SHP77 treated with DMSO at 0.1 percent for 48 hours (cell line): Measurements from ENCODE around the gene APOA1.

Experiments
- DNase-seq: peaks from one replicate; lab custom pipeline; 2025; lab: John Stamatoyannopoulos, UW

APOA1 gene

DNA sequence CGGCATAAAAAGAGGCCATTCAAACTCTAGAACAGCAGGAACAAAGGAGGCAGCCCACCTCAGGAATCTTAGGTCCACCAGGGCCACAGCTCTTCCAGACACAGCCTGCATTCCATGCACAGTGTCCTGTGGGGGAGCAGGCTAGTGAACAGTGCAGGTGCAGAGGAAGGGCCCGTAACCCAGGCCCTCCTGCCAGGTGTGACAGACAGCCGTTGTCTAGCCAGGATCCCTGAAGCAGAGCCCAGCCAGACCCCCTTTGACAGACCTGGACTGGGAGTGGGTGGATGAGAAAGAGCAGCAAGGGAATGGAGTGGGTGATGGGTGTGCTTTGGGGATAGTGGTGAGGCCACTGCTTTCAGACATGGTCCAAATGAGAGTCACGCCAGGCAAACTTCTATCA lies 48.4 kb downstream of the APOA1 start:
- DNase-seq: no peak

- no peak for DNase-seq
These were observed 48.9 kb downstream of the APOA1 start for GRCh38 chr11:116788534-116788933.

GRCh38 chr11:116787786-116788486 lies 49.5 kb downstream of the APOA1 start, which contains the start of gene ZPR1:
TSS of gene ZPR1 (minus strand) at chr11:116788023. CDS start at chr11:116787990, 33 bp downstream.
- DNase-seq: peak; percentile 67

DNA sequence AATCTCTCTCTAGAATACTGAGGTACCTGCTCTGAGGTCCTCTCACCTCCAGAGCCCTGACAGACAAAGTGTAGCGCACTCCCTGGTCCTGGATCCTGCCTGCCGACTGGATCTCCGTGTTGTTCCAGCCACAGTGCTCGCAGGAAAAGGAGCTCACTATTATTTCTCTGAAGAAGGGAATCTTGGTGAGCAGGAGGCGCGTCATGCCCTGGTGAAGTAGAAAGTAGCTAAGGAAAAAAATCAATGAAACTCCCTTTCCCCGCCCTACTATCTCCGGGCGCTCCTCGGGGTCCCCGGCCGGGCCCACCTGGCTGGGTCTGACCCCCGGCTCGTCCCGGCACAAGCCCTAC lies 50.0 kb downstream of the APOA1 start:
- DNase-seq: no peak

DNA sequence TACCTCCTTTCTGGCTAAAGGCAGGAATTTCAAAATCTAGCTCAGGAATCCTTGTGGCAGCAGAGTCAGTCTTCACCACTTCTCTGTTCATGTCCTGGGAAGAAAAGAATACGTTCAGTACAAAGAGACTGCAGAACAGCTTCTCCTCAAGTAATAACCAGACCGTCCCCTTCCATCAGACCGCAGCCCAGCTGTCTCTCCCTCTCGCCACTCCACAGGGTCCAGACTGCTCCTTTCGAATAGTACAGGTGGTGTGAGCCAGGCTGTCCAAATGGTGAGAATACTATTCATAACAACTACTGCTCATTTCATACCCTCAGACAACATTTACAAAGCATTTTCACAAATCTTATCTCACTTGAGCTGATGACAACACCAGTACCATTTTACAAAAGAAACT lies 50.5 kb downstream of the APOA1 start:
- no peak for DNase-seq

DNA sequence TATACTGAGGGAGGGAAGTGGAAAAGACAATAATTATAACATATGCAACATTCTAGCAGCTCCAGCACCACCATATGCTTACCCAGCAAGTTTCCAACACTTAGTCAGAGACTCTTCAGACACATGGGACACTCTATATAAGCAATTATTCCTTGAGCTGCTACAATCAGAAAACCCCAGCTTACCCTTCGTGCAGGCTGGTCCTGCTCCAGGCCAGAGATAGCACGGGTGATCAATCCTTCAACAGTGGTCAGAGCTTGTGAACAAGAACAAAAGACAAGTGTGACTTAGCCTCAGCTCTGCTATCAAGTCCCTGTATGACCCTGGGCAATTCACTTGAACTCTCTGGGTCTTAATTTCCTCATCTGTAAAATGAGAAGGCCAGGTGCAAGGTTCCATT lies 51.1 kb downstream of the APOA1 start:
- DNase-seq: no peak
